G401 (cell line): ENCODE measurements around the gene GIPC3. TPM values are rescaled to one million over a fixed set of nuclear protein-coding genes. Genes with fewer than 3 reads are reported as not detected.

Experiments used
- total RNA-seq: library from RNA; depleted of rRNA; stranded (reverse); fragments of >200 nt; shearing (Covaris generic); gene quantifications from 2 replicates; pipeline ENCODE4 v1.2.3, GENCODE V29; 2014; rRNA removed

The GIPC3 gene
- total RNA-seq, 1 experiment from 2014 or later = not detected

Other genes starting within 250 kb of the GIPC3 start
- 3.2 and 8.9 TPM in 2 replicates for gene NFIC, start 218.9 kb upstream of the GIPC3 start, total RNA-seq
- gene SMIM24, start 105.0 kb upstream of the GIPC3 start, total RNA-seq = 0.24 TPM in 1 of 2 replicates, not detected in the other
- gene SMIM44, start 102.0 kb upstream of the GIPC3 start, total RNA-seq = not detected in 2 replicates
- 53.9 and 64.8 TPM in 2 replicates for gene DOHH, start 84.8 kb upstream of the GIPC3 start, total RNA-seq
- gene FZR1, start 79.2 kb upstream of the GIPC3 start, total RNA-seq = 76.0 and 81.3 TPM in 2 replicates
- gene TEKTIP1, start 46.3 kb upstream of the GIPC3 start, total RNA-seq = not detected in 2 replicates
- gene MFSD12, start 27.9 kb upstream of the GIPC3 start, total RNA-seq = 128 and 151 TPM in 2 replicates
- gene HMG20B, start 12.5 kb upstream of the GIPC3 start, total RNA-seq = 131 and 174 TPM in 2 replicates
- 7.7 and 9.7 TPM in 2 replicates for gene TBXA2R, start 21.4 kb downstream of the GIPC3 start, total RNA-seq
- gene CACTIN, start 41.3 kb downstream of the GIPC3 start, total RNA-seq = 43.3 and 47.8 TPM in 2 replicates
- gene PIP5K1C, start 115.0 kb downstream of the GIPC3 start, total RNA-seq = 5.3 and 13.0 TPM in 2 replicates
- 12.4 and 15.1 TPM in 2 replicates for gene TJP3, start 122.9 kb downstream of the GIPC3 start, total RNA-seq
- 18.2 and 27.1 TPM in 2 replicates for gene APBA3, start 176.2 kb downstream of the GIPC3 start, total RNA-seq
- 60.7 and 66.3 TPM in 2 replicates for gene MRPL54, start 177.2 kb downstream of the GIPC3 start, total RNA-seq
- gene RAX2, start 186.8 kb downstream of the GIPC3 start, total RNA-seq = 0.37 TPM in 1 of 2 replicates, not detected in the other
- 18.5 and 31.4 TPM in 2 replicates for gene MATK, start 200.9 kb downstream of the GIPC3 start, total RNA-seq